K562 (cell line): Measurements from ENCODE around the gene CBX2. TPM values are rescaled to one million over a fixed set of nuclear protein-coding genes. Genes with fewer than 3 reads are reported as not detected.

ENCODE experiments used
- ATF1 ChIP-seq, 2 experiments: fragments of 450-650 bp in 1 of 2; IDR thresholded peaks; 2 replicates each; pipeline ENCODE4 v1.6.1; 2016; ENCODE audit warnings: missing compliant biosample characterization in 1 of 2, missing genetic modification characterization in 1 of 2
- CBX3 ChIP-seq, 2 experiments: IDR thresholded peaks; 1 replicate in 1 of 2; 2 replicates in 1 of 2; pipeline ENCODE4 v1.6.1; 2012; ENCODE audit warnings: inconsistent platforms in 2 of 2, low read length in 2 of 2, borderline replicate concordance in 1 of 2, control low read depth in 1 of 2
- CCNT2 ChIP-seq: IDR thresholded peaks from 2 replicates; pipeline ENCODE4 v1.6.1; 2011; ENCODE audit warnings: borderline replicate concordance, low read depth, mild to moderate bottlenecking, moderate library complexity, mixed read lengths, low read length; ENCODE audit not compliant: insufficient read length; ENCODE audit errors: extremely low read depth
- CXXC5 ChIP-seq: fragments of 250-450 bp; sonication (Bioruptor Pico); IDR thresholded peaks from 2 replicates; pipeline ENCODE4 v1.8.0; 2022; ENCODE audit warnings: inconsistent platforms, mild to moderate bottlenecking, moderate library complexity
- ETV6 ChIP-seq, 3 experiments: fragments of 150-350 bp in 1 of 3; sonication (generic) in 1 of 3; formaldehyde crosslinking in 1 of 3; IDR thresholded peaks; 2 replicates each; pipeline versions ENCODE4 v1.6.1 to v1.8.0; 2014 to 2022; ENCODE audit warnings: borderline replicate concordance in 2 of 3, low read depth in 2 of 3, antibody characterized with exemption in 1 of 3, low read length in 1 of 3, mild to moderate bottlenecking in 1 of 3, missing genetic modification reagents in 1 of 3
- HDAC3 ChIP-seq: fragments of 450-650 bp; IDR thresholded peaks from 2 replicates; pipeline ENCODE4 v1.6.1; 2018; ENCODE audit warnings: borderline replicate concordance, mild to moderate bottlenecking, moderate library complexity; ENCODE audit not compliant: partially characterized antibody
- MEF2D ChIP-seq: conservative IDR thresholded peaks from 2 replicates; pipeline ENCODE4 v1.6.1; 2016; ENCODE audit warnings: low read depth, missing genetic modification characterization, missing compliant biosample characterization
- MLLT1 ChIP-seq, 2 experiments: fragments of 450-650 bp; IDR thresholded peaks; 2 replicates each; pipeline ENCODE4 v1.6.1; 2016
- PHTF2 ChIP-seq: fragments of 250-450 bp; sonication (Bioruptor Pico); IDR thresholded peaks from 2 replicates; pipeline ENCODE4 v1.5.0; 2021; ENCODE audit warnings: mild to moderate bottlenecking
- PML ChIP-seq: IDR thresholded peaks from 2 replicates; pipeline ENCODE4 v1.6.1; 2012; ENCODE audit warnings: low read length, inconsistent platforms
- POLR2G ChIP-seq: fragments of 200-400 bp; formaldehyde crosslinking; IDR thresholded peaks from 2 replicates; pipeline ENCODE4 v1.6.1; 2017; ENCODE audit warnings: low read depth, mild to moderate bottlenecking, antibody characterized with exemption, low read length, moderate library complexity
- SAFB2 ChIP-seq: fragments of 200-400 bp; formaldehyde crosslinking; IDR thresholded peaks from 2 replicates; pipeline ENCODE4 v1.6.1; 2018; ENCODE audit warnings: borderline replicate concordance, low read length, low read depth, moderate library complexity; ENCODE audit not compliant: severe bottlenecking
- SIN3A ChIP-seq, 2 experiments: fragments of 150-350 bp in 1 of 2; IDR thresholded peaks; 2 replicates each; pipeline ENCODE4 v1.6.1; 2011 to 2016; ENCODE audit warnings: borderline replicate concordance in 2 of 2, low read depth in 2 of 2, low read length in 2 of 2, mild to moderate bottlenecking in 2 of 2, moderate library complexity in 2 of 2; ENCODE audit not compliant: control insufficient read depth in 1 of 2
- SOX6 ChIP-seq: fragments of 450-650 bp; IDR thresholded peaks from 2 replicates; pipeline ENCODE4 v1.6.1; 2014; ENCODE audit warnings: mild to moderate bottlenecking
- SRSF1 ChIP-seq: fragments of 200-400 bp; formaldehyde crosslinking; IDR thresholded peaks from 2 replicates; pipeline ENCODE4 v1.6.1; 2017; ENCODE audit warnings: mild to moderate bottlenecking, low read depth, low read length, moderate library complexity
- ZNF197 ChIP-seq: fragments of 200-800 bp; sonication (Bioruptor generic); IDR thresholded peaks from 2 replicates; pipeline ENCODE4 v1.6.1; 2016; ENCODE audit warnings: low read depth, missing genetic modification characterization, missing compliant biosample characterization
- polyA plus RNA-seq, 8 experiments: library from polyadenylated mRNA; depleted of rRNA in 4 of 8; stranded (reverse) in 5 of 8; unstranded in 3 of 8; fragments of >200 nt; fragmentation: Nextera tagmentation in 2 of 8; fragmentation: Illumina TruSeq in 1 of 8; extraction: Ambion mirVana in 2 of 8; extraction: Trizol in 1 of 8; gene quantifications; 2 replicates each; pipeline versions ENCODE4 v1.2.1 to v1.2.3, GENCODE V29; 2011 to 2014; ENCODE audit warnings: inconsistent platforms in 1 of 8, missing spikeins in 1 of 8
- total RNA-seq, 7 experiments: library from RNA; depleted of rRNA in 6 of 7; stranded (reverse); fragments of >200 nt in 6 of 7; fragmentation: Illumina TruSeq in 2 of 7; extraction: Trizol in 2 of 7; gene quantifications; 2 replicates each; pipeline versions ENCODE4 v1.2.1 to v1.2.3, GENCODE V29; 2011 to 2021; ENCODE audit warnings: low replicate concordance in 1 of 7
- TF ChIP-seq, protein P1 (sequence below): sonication (generic); formaldehyde crosslinking; IDR thresholded peaks from 2 replicates; pipeline ENCODE4 v1.5.0; 2020; ENCODE audit warnings: missing genetic modification reagents
- TF ChIP-seq, protein P2 (sequence below), 3 experiments: fragments of 200-800 bp in 1 of 3; fragments of 250-450 bp in 1 of 3; fragments of 450-650 bp in 1 of 3; sonication (Bioruptor Pico) in 1 of 3; sonication (Bioruptor generic) in 1 of 3; formaldehyde crosslinking in 1 of 3; IDR thresholded peaks; 2 replicates each; pipeline versions ENCODE4 v1.6.1 to v1.8.0; 2016 to 2022; ENCODE audit warnings: mild to moderate bottlenecking in 2 of 3, missing genetic modification characterization in 2 of 3, missing compliant biosample characterization in 1 of 3, moderate library complexity in 1 of 3

CBX2 gene
- total and polyA plus RNA-seq, 9 of the 15 experiments (the other 6 are each of a cell fraction or from before 2014, with no cell fraction given), result 0.66 to 26.9 (median 13.9) TPM

- TF ChIP-seq CBX3 (IDR thresholded peaks at IDR 0.05; ENCODE audit: borderline replicate concordance in 1 of 2, low read length in 2 of 2) (0 out of 3 replicates have a peak, but pooled peaks of 1 of the 2 experiments have one; percentile 31), SRSF1 (no peak), PHTF2 (CRISPR knock-in tag) (no peak), MEF2D (tag) (no peak), POLR2G (peak; percentile 78), SAFB2 (no peak), CCNT2 (peak; percentile 74), ZNF197 (peak; percentile 35; the same call in 1 of the 2 replicates), HDAC3 (peak; percentile 16), ATF1 (CRISPR knock-in tag; IDR thresholded peaks at IDR 0.05) (no peak), ATF1 (tag; IDR thresholded peaks at IDR 0.05) (peak; percentile 38), CXXC5 (CRISPR knock-in tag) (peak; percentile 47), SIN3A (IDR thresholded peaks at IDR 0.05; ENCODE audit: borderline replicate concordance in 2 of 2, control insufficient read depth in 1 of 2, low read depth in 2 of 2, low read length in 2 of 2) (no peak), ETV6 (IDR thresholded peaks at IDR 0.05; ENCODE audit: borderline replicate concordance in 1 of 2, low read depth in 2 of 2, low read length in 1 of 2) (0 out of 4 replicates have a peak, but pooled peaks of 1 of the 2 experiments have one; percentile 21), ETV6 (CRISPR knock-in tag; IDR thresholded peaks at IDR 0.05; ENCODE audit: borderline replicate concordance) (no peak), PML (no peak), MLLT1 (IDR thresholded peaks at IDR 0.05) (peak in 1 of 2 experiments; percentile 55; a peak in 1 of 4 replicates), SOX6 (peak; percentile 46; the same call in 1 of the 2 replicates)
- TF ChIP-seq, protein P1, sequence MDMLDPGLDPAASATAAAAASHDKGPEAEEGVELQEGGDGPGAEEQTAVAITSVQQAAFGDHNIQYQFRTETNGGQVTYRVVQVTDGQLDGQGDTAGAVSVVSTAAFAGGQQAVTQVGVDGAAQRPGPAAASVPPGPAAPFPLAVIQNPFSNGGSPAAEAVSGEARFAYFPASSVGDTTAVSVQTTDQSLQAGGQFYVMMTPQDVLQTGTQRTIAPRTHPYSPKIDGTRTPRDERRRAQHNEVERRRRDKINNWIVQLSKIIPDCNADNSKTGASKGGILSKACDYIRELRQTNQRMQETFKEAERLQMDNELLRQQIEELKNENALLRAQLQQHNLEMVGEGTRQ (CRISPR knock-in tag), result peak; percentile 15; the same call in 1 of the 2 replicates
- TF ChIP-seq, protein P2, sequence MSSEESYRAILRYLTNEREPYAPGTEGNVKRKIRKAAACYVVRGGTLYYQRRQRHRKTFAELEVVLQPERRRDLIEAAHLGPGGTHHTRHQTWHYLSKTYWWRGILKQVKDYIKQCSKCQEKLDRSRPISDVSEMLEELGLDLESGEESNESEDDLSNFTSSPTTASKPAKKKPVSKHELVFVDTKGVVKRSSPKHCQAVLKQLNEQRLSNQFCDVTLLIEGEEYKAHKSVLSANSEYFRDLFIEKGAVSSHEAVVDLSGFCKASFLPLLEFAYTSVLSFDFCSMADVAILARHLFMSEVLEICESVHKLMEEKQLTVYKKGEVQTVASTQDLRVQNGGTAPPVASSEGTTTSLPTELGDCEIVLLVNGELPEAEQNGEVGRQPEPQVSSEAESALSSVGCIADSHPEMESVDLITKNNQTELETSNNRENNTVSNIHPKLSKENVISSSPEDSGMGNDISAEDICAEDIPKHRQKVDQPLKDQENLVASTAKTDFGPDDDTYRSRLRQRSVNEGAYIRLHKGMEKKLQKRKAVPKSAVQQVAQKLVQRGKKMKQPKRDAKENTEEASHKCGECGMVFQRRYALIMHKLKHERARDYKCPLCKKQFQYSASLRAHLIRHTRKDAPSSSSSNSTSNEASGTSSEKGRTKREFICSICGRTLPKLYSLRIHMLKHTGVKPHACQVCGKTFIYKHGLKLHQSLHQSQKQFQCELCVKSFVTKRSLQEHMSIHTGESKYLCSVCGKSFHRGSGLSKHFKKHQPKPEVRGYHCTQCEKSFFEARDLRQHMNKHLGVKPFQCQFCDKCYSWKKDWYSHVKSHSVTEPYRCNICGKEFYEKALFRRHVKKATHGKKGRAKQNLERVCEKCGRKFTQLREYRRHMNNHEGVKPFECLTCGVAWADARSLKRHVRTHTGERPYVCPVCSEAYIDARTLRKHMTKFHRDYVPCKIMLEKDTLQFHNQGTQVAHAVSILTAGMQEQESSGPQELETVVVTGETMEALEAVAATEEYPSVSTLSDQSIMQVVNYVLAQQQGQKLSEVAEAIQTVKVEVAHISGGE (CRISPR knock-in tag; IDR thresholded peaks at IDR 0.05), result no peak
These were observed 33.3 kb downstream of the CBX2 start (continued) for GRCh38 chr17:79811011-79811867.
